Keratinocyte (primary cell): Measurements from ENCODE around the gene C1orf53. TPM values are rescaled to one million over a fixed set of nuclear protein-coding genes. Genes with fewer than 3 reads are reported as not detected.

Source experiments
- DNase-seq: peaks from one replicate; pipeline ENCODE4 v3.0.0-alpha.2; 2011; ENCODE audit warnings: low read depth, missing footprints, low spot score
- FAIRE-seq: peaks from 2 replicates; lab custom pipeline; 2011; peaks lifted over from hg19 to GRCh38; lab: Jason Lieb, UNC
- H2AFZ ChIP-seq: 2 replicates; pipeline ENCODE4 v1.6.0; 2012; ENCODE audit warnings: low read length, control low read depth, inconsistent platforms; ENCODE audit not compliant: control insufficient read depth
- H3K27ac ChIP-seq: 2 replicates; pipeline ENCODE4 v1.5.1; 2011; ENCODE audit warnings: low read length; ENCODE audit not compliant: control insufficient read depth, insufficient read depth
- H3K27me3 ChIP-seq: 3 replicates; pipeline ENCODE4 v1.6.0; 2011; ENCODE audit warnings: low read length; ENCODE audit not compliant: control insufficient read depth, insufficient read depth; ENCODE audit errors: extremely low read depth
- H3K36me3 ChIP-seq, 2 experiments: 2 replicates in 1 of 2; 3 replicates in 1 of 2; pipeline ENCODE4 v1.5.1; 2011; ENCODE audit warnings: low read length in 2 of 2, mild to moderate bottlenecking in 1 of 2; ENCODE audit not compliant: control insufficient read depth in 2 of 2, insufficient read depth in 2 of 2; ENCODE audit errors: extremely low read depth in 1 of 2
- H3K4me1 ChIP-seq: 3 replicates; pipeline ENCODE4 v1.5.1; 2011; ENCODE audit warnings: low read length; ENCODE audit not compliant: control insufficient read depth, insufficient read depth; ENCODE audit errors: extremely low read depth
- H3K4me2 ChIP-seq: 3 replicates; pipeline ENCODE4 v1.6.0; 2011; ENCODE audit warnings: low read depth, low read length; ENCODE audit not compliant: control insufficient read depth, insufficient read depth; ENCODE audit errors: extremely low read depth
- H3K4me3 ChIP-seq, 3 experiments: fragments of 200-600 bp in 1 of 3; sonication (generic) in 1 of 3; 2 replicates in 2 of 3; 3 replicates in 1 of 3; pipeline ENCODE4 v1.5.1; 2011 to 2016; ENCODE audit warnings: low read length in 3 of 3, mild to moderate bottlenecking in 3 of 3, control low read depth in 2 of 3, inconsistent platforms in 1 of 3, low read depth in 1 of 3, mixed read lengths in 1 of 3, mixed run types in 1 of 3, moderate library complexity in 1 of 3; ENCODE audit not compliant: control insufficient read depth in 2 of 3, insufficient read depth in 2 of 3; ENCODE audit errors: extremely low read depth in 1 of 3
- H3K79me2 ChIP-seq: 2 replicates; pipeline ENCODE4 v1.6.0; 2012; ENCODE audit warnings: low read length; ENCODE audit not compliant: control insufficient read depth, insufficient read depth
- H3K9ac ChIP-seq: 3 replicates; pipeline ENCODE4 v1.6.0; 2011; ENCODE audit warnings: low read length; ENCODE audit not compliant: control insufficient read depth, insufficient read depth; ENCODE audit errors: extremely low read depth
- H3K9me1 ChIP-seq: 3 replicates; pipeline ENCODE4 v1.6.0; 2011; ENCODE audit warnings: low read length; ENCODE audit not compliant: control insufficient read depth, insufficient read depth; ENCODE audit errors: extremely low read depth
- H3K9me3 ChIP-seq: 2 replicates; pipeline ENCODE4 v1.5.1; 2012; ENCODE audit warnings: low read depth, low read length; ENCODE audit not compliant: control insufficient read depth
- H4K20me1 ChIP-seq: 3 replicates; pipeline ENCODE4 v1.6.0; 2011; ENCODE audit warnings: low read length; ENCODE audit not compliant: control insufficient read depth, insufficient read depth; ENCODE audit errors: extremely low read depth
- EZH2 ChIP-seq: IDR thresholded peaks from one replicate; pipeline ENCODE4 v1.6.1; 2012; ENCODE audit warnings: inconsistent platforms, mild to moderate bottlenecking, low read length, moderate library complexity
- dilution Hi-C: fragments of 300-500 bp; cut with MboI; formaldehyde crosslinking; loops from one replicate; pipeline ENCODE4 v1.7.0; 2020; ENCODE audit warnings: low sequenced_read_pairs; ENCODE audit not compliant: extremely low pct_ligation_motif_present
- polyA plus RNA-seq, 5 experiments: library from polyadenylated mRNA; depleted of rRNA in 3 of 5; stranded (reverse) in 3 of 5; stranded (forward) in 1 of 5; unstranded in 1 of 5; fragments of >200 nt; gene quantifications; 1 replicate in 1 of 5; 2 replicates in 3 of 5; 3 replicates in 1 of 5; pipeline versions ENCODE4 v1.2.1 to v1.2.3, GENCODE V29; 2011 to 2012; ENCODE audit warnings: missing spikeins in 2 of 5, low read depth in 1 of 5, low replicate concordance in 1 of 5
- TF ChIP-seq, protein P1 (sequence below), 3 experiments: IDR thresholded peaks in 1 of 3; conservative IDR thresholded peaks in 1 of 3; optimal IDR thresholded peaks in 1 of 3; 2 replicates in 2 of 3; 3 replicates in 1 of 3; pipeline versions ENCODE3 to v1.5.1; 2011; ENCODE audit warnings: low read length in 3 of 3, mild to moderate bottlenecking in 3 of 3, moderate library complexity in 2 of 3, control low read depth in 1 of 3, inconsistent platforms in 1 of 3; ENCODE audit not compliant: insufficient read depth in 2 of 3; ENCODE audit errors: extremely low read depth in 1 of 3

Gene C1orf53
- polyA plus RNA-seq, 1 donor (not counting 4 experiments of a cell fraction or from before 2014, with no cell fraction given), result 6.2 TPM

DNA sequence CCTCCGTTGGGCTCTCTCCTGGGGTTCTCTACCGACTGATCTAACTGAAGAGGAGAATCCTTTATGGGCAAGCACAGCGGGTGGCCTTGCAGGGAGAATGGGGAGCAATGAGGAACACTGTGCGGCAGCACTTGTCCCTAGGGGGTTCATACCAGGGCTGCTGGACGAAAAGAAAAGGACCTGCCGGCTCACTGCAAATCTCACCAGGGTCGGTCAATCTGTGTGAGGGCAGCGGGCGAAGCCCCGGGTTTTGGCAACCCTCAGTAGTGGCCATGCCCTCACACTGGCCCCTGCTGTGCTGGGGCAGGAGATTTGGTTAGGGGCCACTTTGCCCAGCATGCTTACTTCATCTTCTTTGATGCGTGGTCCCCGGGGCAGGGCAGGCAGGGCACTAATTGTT is 20.6 kb downstream of the C1orf53 start:
- dilution Hi-C loops, result no loop called here

DNA sequence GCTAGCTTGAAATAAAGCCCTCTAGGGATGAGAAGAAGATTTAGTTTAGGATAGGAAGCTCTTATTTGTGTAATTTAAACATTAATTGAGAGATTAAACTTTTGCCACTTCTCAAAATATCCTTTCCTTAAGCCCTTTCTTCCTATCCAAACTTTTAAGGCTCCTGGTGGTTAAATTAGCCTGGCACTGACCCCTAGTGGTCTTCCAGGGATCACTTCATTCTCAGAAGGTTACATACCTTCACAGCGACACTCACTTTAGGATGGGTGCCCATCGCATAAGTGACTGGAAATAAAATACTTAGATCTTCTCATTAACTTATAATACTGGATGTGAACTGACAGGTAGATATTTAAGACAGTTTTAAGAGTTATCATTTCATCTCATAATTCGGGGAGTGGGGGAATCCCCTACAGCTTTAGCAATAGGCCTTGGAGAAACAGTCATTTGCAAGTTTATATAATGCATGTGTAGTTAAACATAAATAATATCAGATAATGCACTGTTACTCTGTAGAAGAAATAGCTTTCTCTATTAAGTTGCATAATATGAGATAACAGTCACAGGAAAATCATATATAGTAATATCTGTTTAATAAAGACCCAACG is 22.2 kb downstream of the C1orf53 start:
- Histone ChIP-seq H3K27me3 (peaks cover 56% of the 10 kb centered on the region), H3K9me3 (no peaks in the 10 kb centered on the region), H3K4me3 (no peak overlapping the region), H2AFZ (no peak overlapping the region), H3K9ac (no peak overlapping the region), H4K20me1 (no peaks in the 10 kb centered on the region), H3K4me1 (no peaks in the 10 kb centered on the region), H3K4me2 (no peak overlapping the region), H3K9me1 (no peaks in the 10 kb centered on the region), H3K27ac (no peak overlapping the region), H3K36me3 (no peaks in the 10 kb centered on the region), H3K79me2 (no peaks in the 10 kb centered on the region)
- dilution Hi-C loops, result no loop called here
- peak; percentile 29 for FAIRE-seq
- peak; percentile 9 for DNase-seq
- TF ChIP-seq, protein P1, sequence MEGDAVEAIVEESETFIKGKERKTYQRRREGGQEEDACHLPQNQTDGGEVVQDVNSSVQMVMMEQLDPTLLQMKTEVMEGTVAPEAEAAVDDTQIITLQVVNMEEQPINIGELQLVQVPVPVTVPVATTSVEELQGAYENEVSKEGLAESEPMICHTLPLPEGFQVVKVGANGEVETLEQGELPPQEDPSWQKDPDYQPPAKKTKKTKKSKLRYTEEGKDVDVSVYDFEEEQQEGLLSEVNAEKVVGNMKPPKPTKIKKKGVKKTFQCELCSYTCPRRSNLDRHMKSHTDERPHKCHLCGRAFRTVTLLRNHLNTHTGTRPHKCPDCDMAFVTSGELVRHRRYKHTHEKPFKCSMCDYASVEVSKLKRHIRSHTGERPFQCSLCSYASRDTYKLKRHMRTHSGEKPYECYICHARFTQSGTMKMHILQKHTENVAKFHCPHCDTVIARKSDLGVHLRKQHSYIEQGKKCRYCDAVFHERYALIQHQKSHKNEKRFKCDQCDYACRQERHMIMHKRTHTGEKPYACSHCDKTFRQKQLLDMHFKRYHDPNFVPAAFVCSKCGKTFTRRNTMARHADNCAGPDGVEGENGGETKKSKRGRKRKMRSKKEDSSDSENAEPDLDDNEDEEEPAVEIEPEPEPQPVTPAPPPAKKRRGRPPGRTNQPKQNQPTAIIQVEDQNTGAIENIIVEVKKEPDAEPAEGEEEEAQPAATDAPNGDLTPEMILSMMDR (optimal IDR thresholded peaks at IDR 0.05 in 1 of 3, IDR thresholded peaks at IDR 0.05 in 1 of 3, conservative IDR thresholded peaks at IDR 0.05 in 1 of 3; ENCODE audit: extremely low read depth in 1 of 3, insufficient read depth in 2 of 3, low read length in 3 of 3), result peak; percentile 59 to 65 (median 64)
- TF ChIP-seq EZH2, result no peak

More for the DNA sequence above, 20.6 kb downstream of the C1orf53 start:
- H4K20me1 ChIP-seq, result no peaks in the 10 kb centered on the region
- DNase-seq (no peak), FAIRE-seq (no peak)
- H3K27ac ChIP-seq, result no peak overlapping the region
- no peak overlapping the region for H3K9ac ChIP-seq
- TF ChIP-seq EZH2, result no peak
- TF ChIP-seq, protein P1 (optimal IDR thresholded peaks at IDR 0.05 in 1 of 3, IDR thresholded peaks at IDR 0.05 in 1 of 3, conservative IDR thresholded peaks at IDR 0.05 in 1 of 3; ENCODE audit: extremely low read depth in 1 of 3, insufficient read depth in 2 of 3, low read length in 3 of 3), result no peak
- H3K36me3 ChIP-seq, result no peaks in the 10 kb centered on the region
- H3K4me1 ChIP-seq, result peaks cover under 1% of the 10 kb centered on the region
- no peaks in the 10 kb centered on the region for H3K79me2 ChIP-seq
- no peak overlapping the region for H3K4me3 ChIP-seq
- no peak overlapping the region for H3K4me2 ChIP-seq
- H2AFZ ChIP-seq, result no peak overlapping the region
- no peaks in the 10 kb centered on the region for H3K9me1 ChIP-seq
- peaks cover 64% of the 10 kb centered on the region for H3K27me3 ChIP-seq
- H3K9me3 ChIP-seq, result no peaks in the 10 kb centered on the region
